ENCODE results near the gene RPP38.

The RPP38 gene

DNA sequence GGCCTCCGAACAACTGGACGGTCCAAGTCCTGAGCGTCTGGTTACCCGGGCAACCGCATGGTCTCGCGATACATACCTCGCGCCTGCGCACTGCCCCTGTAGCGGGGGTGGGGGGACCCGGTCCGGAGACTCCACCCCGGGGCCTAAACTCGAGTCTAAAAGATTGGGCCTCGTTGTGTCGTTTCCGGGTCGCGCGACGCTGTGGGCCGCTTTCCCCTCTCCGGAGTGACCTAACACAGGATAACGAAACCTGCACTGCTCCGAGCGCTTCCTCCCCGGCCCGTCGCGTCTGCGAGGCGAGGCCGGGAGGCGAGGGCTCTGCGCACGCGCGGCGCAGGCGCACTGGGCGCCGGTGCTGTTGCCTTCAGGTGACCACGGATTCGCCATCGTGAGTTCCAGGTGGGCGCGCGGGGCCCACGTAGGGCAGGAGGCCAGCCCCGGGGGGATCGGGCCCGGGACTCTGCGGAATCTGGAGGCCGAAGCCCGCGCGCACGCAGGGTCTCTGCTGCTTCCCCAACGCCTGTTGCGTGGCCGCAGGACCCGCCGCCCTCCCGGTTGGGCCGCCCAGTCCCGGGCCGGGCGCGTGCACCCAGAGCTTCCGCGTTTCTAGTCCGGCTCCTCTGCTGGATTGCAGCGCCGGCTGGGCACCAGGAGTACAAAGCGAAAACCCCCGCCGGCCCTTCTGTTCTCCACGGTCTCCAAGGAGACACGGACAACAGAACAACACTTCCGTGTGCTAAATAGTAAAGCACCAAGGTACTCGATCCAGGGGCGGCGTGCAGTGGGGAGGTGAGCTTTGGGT lies at the start of gene RPP38:
TSS of gene RPP38 (plus strand) at position 345 of the 802 bp plus-strand sequence. CDS start 5,960 bp downstream, outside the sequence.
- DNase-seq = peak; percentile 52 to 74

GRCh38 chr10:15049533-15049932 lies 47.6 kb upstream of the RPP38 start:
- DNase-seq = no peak

DNA sequence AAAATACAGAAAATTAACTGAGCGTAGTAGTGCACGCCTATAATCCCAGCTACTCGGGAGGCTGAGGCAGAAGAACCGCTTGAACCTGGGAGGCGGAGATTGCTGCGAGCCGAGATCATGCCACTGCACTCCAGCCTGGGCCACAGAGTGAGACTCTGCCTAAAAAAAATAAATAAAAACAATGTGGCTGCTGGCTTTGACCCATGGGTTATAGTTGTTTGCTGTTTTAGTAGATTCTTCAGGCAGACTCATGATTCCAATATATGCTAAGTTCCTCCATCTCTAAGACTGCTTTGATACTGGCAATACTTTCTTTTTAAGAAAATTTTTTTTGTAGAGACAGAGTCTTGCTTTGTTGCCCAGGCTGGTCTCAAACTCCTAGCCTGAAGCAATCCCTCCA lies 45.0 kb upstream of the RPP38 start:
- DNase-seq = no peak

DNA sequence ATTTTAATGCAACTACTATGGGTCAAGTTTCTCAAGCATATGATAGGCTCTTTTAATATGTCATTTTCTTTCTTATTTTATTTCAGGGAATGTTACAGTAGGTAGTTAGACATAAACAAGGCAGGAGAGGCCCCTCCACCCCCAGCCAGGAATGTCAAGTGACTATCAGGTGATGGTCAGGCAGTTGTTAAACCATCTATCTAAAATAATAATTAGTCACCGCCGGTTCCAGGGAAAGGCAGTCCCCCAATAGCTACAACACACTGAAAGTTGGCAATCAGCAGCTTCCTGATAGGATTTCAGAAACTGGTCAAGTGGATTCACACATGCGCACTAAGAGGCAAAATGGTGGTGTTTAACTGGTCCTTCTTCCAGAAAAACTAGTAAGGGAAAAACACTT lies 44.1 kb upstream of the RPP38 start:
- no peak for DNase-seq

DNA sequence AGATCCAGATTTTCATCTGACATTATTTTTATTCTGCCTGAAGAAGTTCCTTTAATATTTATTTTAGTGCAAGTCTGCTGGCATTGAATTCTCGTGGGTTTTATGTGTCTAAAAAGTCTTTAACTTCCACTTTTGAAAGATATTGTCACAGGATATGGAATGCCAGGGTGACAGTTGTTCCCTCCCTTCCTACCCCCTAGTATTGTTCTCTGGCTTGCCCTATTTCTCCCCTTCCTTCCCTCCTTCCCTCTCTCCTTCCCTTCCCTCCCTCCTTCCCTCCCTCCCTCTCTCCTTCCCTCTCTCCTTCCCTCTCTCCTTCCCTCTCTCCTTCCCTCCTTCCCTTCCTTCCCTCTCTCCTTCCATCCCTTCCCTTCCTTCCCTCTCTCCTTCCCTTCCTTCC lies 38.5 kb upstream of the RPP38 start:
- no peak for DNase-seq

- no peak for DNase-seq
Measured at GRCh38 chr10:15059914-15060313, 37.2 kb upstream of the RPP38 start.

DNA sequence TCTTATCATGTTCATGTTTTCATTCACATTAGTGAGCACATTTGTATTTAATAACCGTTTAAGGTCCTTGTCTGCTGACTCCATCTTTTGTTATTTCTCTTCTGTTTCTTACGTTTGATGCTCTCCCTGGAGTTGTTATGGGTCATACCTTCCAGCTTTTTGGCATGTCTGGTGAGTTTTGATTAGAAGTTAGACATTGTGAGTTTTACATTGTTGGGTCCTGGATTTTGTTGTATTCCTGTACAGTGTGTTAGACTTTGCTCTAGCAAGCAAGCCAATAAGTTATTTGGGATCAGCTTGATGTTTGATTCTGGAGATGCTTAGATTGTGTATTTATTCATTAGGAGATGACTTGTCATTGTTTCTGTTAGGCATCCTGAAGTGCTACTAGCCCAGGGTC lies 36.5 kb upstream of the RPP38 start:
- no peak for DNase-seq

DNA sequence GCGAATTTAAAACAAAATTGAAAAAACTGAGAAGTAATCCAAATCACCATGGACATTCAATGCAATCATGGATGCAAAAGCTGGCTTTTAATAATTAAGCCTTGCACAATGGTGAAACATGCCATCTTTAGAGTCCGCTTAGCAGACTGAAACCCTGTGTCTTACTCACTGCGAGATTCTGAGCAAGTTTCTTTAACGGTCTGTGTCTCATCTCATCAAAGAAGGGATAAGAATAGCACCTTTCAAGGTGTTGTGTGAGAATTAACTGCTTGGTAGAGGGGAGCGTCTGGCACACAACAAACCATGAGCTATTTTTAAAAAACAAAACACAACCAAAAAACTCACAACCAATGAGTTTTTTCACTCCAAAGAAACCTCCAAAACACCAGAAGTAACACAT lies 30.0 kb upstream of the RPP38 start:
- DNase-seq = no peak

GRCh38 chr10:15068802-15069201 lies 28.4 kb upstream of the RPP38 start:
- no peak for DNase-seq

GRCh38 chr10:15069230-15069629 lies 27.9 kb upstream of the RPP38 start:
- no peak for DNase-seq

- no peak for DNase-seq
Measured at GRCh38 chr10:15072358-15072757, 24.8 kb upstream of the RPP38 start.

DNA sequence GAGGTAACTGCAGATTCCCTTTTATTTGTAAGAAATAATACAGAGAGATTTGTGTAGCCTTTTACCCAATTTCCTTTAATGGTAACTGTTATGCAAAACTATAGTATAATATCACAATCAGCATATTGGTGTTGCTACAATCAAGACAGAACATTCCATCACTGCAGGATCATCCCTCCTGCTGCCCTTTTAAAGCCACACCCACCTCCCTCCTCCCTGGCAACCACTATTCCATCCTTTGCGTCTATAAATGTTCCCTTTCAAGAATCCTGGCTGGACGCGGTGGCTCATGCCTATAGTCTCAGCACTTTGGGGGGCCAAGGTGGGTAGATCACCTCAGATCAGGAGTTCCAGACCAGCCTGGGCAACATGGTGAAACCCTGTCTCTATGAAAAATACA lies 21.7 kb upstream of the RPP38 start:
- DNase-seq = no peak

- no peak for DNase-seq
Measured at GRCh38 chr10:15083674-15084501, 13.3 kb upstream of the RPP38 start.

DNA sequence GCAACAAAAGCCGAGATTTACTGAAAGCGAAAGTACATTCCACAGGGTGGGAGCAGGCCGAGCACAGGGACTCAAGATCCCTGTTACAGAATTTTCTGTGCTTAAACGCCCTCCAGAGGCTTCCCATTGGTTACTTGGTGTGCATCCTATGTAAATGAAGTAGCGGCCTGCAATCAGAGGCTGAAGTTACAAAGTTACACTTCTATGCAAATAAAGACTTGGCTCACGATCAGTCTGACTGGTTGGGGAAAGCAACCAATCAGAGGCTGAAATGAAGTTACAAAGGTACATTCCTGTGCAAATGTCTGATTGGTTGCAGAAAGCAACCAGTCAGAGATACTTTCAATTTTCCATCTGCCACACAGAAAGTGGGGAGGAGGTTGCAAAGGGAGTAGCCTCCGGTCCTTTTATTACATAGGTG lies 12.6 kb upstream of the RPP38 start:
- DNase-seq = no peak

GRCh38 chr10:15088428-15089261 lies 8.5 kb upstream of the RPP38 start, which contains the start of gene ACBD7:
Gene ACBD7, minus strand, starts transcription at chr10:15088776. Its CDS starts 48 bp downstream, at chr10:15088728.
- DNase-seq = peak; percentile 41 to 69

DNA sequence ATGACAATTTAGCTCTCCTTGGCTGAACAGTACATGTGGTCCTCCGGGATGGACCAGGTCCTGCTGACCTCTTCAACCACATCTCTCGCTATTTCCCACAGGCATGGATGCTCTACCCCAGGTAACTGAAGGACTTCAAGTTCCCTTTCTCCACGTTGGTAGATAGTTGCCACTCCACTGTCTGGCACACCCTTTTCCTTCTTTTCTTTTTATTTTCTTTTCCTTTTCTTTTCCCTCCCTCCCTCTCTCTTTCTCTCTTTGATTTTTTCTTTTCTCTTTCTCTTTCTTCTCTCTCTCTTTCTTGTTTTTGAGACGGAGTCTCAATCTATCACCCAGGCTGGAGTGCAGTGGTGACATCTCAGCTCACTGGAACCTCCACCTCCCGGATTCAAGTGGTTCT lies 5.7 kb upstream of the RPP38 start:
- DNase-seq = no peak

DNA sequence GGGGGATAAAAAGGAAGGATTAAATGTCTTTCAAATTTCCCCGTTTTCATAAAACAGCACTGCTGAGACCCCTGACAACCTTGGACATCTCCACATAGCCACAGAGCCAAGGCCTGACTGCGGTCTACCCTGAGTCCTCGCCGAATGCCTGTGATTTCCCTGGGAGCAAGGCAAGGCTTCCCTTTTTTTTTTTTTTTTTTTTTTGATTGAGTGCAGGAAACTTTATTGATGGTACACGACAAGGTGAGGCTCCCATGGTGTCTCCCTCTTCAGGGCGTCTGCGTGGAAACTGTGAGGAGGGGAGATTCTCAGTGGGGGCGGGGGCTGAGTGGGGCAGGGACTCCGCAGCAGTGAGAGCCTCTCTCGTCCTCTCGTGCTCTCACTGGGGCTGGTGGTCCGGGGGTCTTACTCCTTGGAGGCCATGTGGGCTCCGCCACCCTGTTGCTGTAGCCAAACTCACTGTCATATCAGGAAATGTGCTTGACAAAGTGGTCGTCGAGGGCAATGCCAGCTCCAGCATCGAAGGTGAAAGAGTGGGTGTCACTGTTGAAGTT lies 4.2 kb upstream of the RPP38 start:
- DNase-seq = no peak

GRCh38 chr10:15096661-15097010 lies 519 bp upstream of the RPP38 start:
- DNase-seq = no peak

GRCh38 chr10:15099886-15100285 lies 2.7 kb downstream of the RPP38 start:
- DNase-seq = no peak

DNA sequence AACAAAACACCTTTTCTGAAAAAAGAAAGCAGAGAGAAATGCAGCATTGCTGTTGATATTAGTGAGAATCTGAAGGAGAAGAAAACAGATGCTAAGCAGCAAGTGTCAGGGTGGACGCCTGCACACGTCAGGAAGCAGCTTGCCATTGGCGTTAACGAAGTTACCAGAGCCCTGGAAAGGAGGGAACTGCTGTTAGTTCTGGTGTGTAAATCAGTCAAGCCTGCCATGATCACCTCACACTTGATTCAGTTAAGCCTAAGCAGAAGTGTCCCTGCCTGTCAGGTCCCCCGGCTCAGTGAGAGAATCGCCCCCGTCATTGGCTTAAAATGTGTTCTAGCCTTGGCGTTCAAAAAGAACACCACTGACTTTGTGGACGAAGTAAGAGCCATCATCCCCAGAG lies 6.4 kb downstream of the RPP38 start:
- DNase-seq = no peak

- peak; percentile 24 to 45 for DNase-seq
Measured at GRCh38 chr10:15106352-15107013, 9.3 kb downstream of the RPP38 start.

DNA sequence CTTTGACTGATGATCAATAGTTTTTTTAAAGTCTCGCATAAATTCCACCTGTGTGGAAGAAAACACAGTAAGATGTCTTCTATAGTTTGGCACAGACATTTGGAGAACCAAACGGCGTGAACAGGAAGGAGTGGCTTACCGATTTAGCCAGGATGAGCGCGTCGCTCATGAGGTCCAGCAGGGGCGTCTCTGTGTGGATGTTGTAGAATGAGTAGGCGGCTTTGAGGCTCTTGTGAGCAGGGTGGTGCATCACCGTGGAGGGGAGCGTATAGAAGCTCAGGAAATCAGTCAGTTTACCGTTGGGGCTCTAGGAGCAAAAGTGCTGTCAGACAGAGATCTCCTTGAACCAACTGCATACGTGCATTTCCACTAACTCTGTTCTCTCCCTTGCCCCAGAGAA lies 15.5 kb downstream of the RPP38 start:
- DNase-seq = no peak
